ENCODE data around the gene NIM1K. TPM values are rescaled to one million over a fixed set of nuclear protein-coding genes. Genes with fewer than 3 reads are reported as not detected.

The NIM1K gene
- total and polyA plus RNA-seq, 2 donors (not counting 3 experiments of a cell fraction or from before 2014, with no cell fraction given) = 0.04 to 0.49 TPM

DNA sequence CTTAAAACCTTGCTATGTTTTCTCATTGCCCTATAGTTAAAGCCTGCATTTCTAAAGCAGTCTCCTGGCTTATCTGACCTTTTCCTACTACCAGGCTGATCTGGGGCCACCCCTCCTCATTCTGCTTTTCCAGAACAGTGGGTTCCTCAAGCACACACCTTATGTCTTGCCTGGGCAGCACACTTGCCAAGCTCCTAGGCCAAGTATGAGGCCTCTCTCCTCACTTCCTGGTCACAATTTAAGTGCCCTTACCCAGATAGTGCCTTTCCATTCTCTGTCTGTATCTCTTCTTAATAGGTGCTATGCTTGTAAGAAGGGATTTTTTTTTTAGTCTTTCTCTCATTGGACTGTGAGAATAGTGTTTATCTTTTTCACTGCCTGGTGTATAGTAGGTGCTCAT, 81.5 kb downstream of the NIM1K start:
- no peak overlapping the region for H3K4me2 ChIP-seq (ENCODE audit: insufficient read depth, low read length)
- no peak overlapping the region for H2AFZ ChIP-seq (ENCODE audit: low read depth, low read length)
- H3K27ac ChIP-seq (ENCODE audit: insufficient read depth, low read depth, low read length) = no peak overlapping the region
- no peak for FAIRE-seq
- DNase-seq (ENCODE audit: low read depth, low spot score) = no peak
- H3K79me2 ChIP-seq (ENCODE audit: control insufficient read depth, insufficient read depth, low read length) = no peaks in the 10 kb centered on the region
- H3K9me1 ChIP-seq (replicated peaks; ENCODE audit: control insufficient read depth, extremely low read depth, insufficient read depth, low read length) = no peaks in the 10 kb centered on the region
- H4K20me1 ChIP-seq (replicated peaks; ENCODE audit: control insufficient read depth, extremely low read depth, insufficient read depth, low read length) = no peaks in the 10 kb centered on the region
- intact Hi-C loops (cut with micrococcal nuclease) (no loop called here), dilution Hi-C loops (cut with MboI; ENCODE audit: extremely low pct_ligation_motif_present, low sequenced_read_pairs) (no loop called here)
- H3K9ac ChIP-seq (replicated peaks; ENCODE audit: extremely low read depth, insufficient read depth, low read length) = no peak overlapping the region
- no peaks in the 10 kb centered on the region for H3K36me3 ChIP-seq (ENCODE audit: control insufficient read depth in 2 of 2, extremely low read depth in 1 of 2, insufficient read depth in 2 of 2, low read length in 2 of 2)
- ChIA-PET POLR2A (no interaction called here), CTCF (no interaction called here)
- H3K4me3 ChIP-seq (replicated peaks in 1 of 3; ENCODE audit: insufficient read depth in 1 of 3, low read depth in 1 of 3, low read length in 3 of 3) = no peak overlapping the region
- peaks cover 3 to 8% of the 10 kb centered on the region in 2 experiments for H3K27me3 ChIP-seq (ENCODE audit: control insufficient read depth in 2 of 2, insufficient read depth in 2 of 2, low read length in 2 of 2)
- BruUV-seq (replicated peaks) = no TSS peak
- no peak for TF ChIP-seq GATA2 (IDR thresholded peaks at IDR 0.05; ENCODE audit: insufficient read depth, insufficient read length, low read depth, low read length)
- TF ChIP-seq, protein P1, sequence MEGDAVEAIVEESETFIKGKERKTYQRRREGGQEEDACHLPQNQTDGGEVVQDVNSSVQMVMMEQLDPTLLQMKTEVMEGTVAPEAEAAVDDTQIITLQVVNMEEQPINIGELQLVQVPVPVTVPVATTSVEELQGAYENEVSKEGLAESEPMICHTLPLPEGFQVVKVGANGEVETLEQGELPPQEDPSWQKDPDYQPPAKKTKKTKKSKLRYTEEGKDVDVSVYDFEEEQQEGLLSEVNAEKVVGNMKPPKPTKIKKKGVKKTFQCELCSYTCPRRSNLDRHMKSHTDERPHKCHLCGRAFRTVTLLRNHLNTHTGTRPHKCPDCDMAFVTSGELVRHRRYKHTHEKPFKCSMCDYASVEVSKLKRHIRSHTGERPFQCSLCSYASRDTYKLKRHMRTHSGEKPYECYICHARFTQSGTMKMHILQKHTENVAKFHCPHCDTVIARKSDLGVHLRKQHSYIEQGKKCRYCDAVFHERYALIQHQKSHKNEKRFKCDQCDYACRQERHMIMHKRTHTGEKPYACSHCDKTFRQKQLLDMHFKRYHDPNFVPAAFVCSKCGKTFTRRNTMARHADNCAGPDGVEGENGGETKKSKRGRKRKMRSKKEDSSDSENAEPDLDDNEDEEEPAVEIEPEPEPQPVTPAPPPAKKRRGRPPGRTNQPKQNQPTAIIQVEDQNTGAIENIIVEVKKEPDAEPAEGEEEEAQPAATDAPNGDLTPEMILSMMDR (IDR thresholded peaks at IDR 0.05; ENCODE audit: extremely low read depth in 1 of 2, insufficient read depth in 1 of 2, low read depth in 1 of 2, low read length in 2 of 2) = no peak
- TF ChIP-seq EZH2 (IDR thresholded peaks at IDR 0.05; ENCODE audit: borderline replicate concordance, low read depth, low read length, severe bottlenecking) = no peak
- TF ChIP-seq MYC (IDR thresholded peaks at IDR 0.05; ENCODE audit: low read depth, low read length) = no peak
- TF ChIP-seq POLR2A (IDR thresholded peaks at IDR 0.05; ENCODE audit: low read depth, low read length) = no peak
- no peaks in the 10 kb centered on the region for H3K9me3 ChIP-seq (replicated peaks; ENCODE audit: control insufficient read depth, insufficient read depth, low read length)
- no peaks in the 10 kb centered on the region for H3K4me1 ChIP-seq (ENCODE audit: control insufficient read depth, extremely low read depth, insufficient read depth, low read length)

DNA sequence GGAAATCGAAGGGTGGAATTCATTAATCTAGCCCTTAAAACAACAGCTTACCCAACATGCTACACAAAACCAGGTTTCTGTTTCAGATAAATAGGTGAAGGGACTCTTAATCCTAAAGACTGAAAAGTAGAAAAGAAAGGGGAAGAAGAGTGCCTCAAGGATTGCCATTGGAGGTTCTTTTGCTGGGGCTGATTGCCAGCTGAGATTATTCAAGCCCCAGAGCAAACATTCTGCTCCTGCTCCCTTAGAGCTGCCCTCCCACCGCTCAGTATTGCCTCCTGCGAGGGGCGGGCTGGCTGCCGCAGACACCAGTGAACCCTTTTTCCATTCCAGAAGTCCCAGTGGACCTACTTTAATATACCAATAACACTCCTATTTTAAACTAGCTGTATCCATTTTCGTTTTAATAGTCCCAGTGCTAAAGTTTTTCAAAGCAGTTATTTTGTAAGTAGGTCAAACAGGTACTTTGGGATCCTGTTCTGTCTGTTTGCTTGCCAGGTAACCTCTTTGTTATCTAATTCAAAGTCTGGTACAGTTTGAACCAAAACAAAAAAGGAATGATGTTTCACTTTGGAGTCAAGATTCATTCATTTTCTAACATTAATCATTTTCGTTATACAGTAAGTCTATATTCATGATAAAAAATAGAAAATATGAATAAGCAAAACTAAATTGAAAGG, 82.5 kb downstream of the NIM1K start:
- CTCF ChIA-PET = no interaction called here
- dilution Hi-C loops (cut with MboI; ENCODE audit: extremely low pct_ligation_motif_present, low sequenced_read_pairs) = no loop called here

More for the DNA sequence above, 82.5 kb downstream of the NIM1K start:
- FAIRE-seq (no peak), DNase-seq (ENCODE audit: low read depth, low spot score) (no peak)
- POLR2A ChIA-PET = no interaction called here
- Histone ChIP-seq H2AFZ (ENCODE audit: low read depth, low read length) (no peak overlapping the region), H3K9ac (replicated peaks; ENCODE audit: extremely low read depth, insufficient read depth, low read length) (no peak overlapping the region), H3K27me3 (ENCODE audit: control insufficient read depth in 2 of 2, insufficient read depth in 2 of 2, low read length in 2 of 2) (peaks cover 3 to 8% of the 10 kb centered on the region in 2 experiments), H4K20me1 (replicated peaks; ENCODE audit: control insufficient read depth, extremely low read depth, insufficient read depth, low read length) (no peaks in the 10 kb centered on the region), H3K79me2 (ENCODE audit: control insufficient read depth, insufficient read depth, low read length) (no peaks in the 10 kb centered on the region), H3K36me3 (ENCODE audit: control insufficient read depth in 2 of 2, extremely low read depth in 1 of 2, insufficient read depth in 2 of 2, low read length in 2 of 2) (no peaks in the 10 kb centered on the region), H3K9me1 (replicated peaks; ENCODE audit: control insufficient read depth, extremely low read depth, insufficient read depth, low read length) (no peaks in the 10 kb centered on the region), H3K27ac (ENCODE audit: insufficient read depth, low read depth, low read length) (no peak overlapping the region), H3K4me3 (replicated peaks in 1 of 3; ENCODE audit: insufficient read depth in 1 of 3, low read depth in 1 of 3, low read length in 3 of 3) (no peak overlapping the region), H3K4me2 (ENCODE audit: insufficient read depth, low read length) (no peak overlapping the region), H3K9me3 (replicated peaks; ENCODE audit: control insufficient read depth, insufficient read depth, low read length) (no peaks in the 10 kb centered on the region), H3K4me1 (ENCODE audit: control insufficient read depth, extremely low read depth, insufficient read depth, low read length) (no peaks in the 10 kb centered on the region)
- TF ChIP-seq POLR2AphosphoS5 (IDR thresholded peaks at IDR 0.05; ENCODE audit: insufficient read depth, low read depth, low read length) = no peak
- TF ChIP-seq GATA2 (IDR thresholded peaks at IDR 0.05; ENCODE audit: insufficient read depth, insufficient read length, low read depth, low read length) = no peak
- no peak for TF ChIP-seq JUN (IDR thresholded peaks at IDR 0.05; ENCODE audit: borderline replicate concordance, insufficient read depth, insufficient read length, low read depth)
- TF ChIP-seq EZH2 (IDR thresholded peaks at IDR 0.05; ENCODE audit: borderline replicate concordance, low read depth, low read length, severe bottlenecking) = no peak
- TF ChIP-seq, protein P2, sequence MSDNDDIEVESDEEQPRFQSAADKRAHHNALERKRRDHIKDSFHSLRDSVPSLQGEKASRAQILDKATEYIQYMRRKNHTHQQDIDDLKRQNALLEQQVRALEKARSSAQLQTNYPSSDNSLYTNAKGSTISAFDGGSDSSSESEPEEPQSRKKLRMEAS (IDR thresholded peaks at IDR 0.05; ENCODE audit: insufficient read depth, insufficient read length) = no peak
- no peak for TF ChIP-seq POLR2A (IDR thresholded peaks at IDR 0.05; ENCODE audit: low read depth, low read length)
- TF ChIP-seq FOS (IDR thresholded peaks at IDR 0.05; ENCODE audit: borderline replicate concordance, insufficient read depth, low read length) = no peak
- no peak for TF ChIP-seq MYC (IDR thresholded peaks at IDR 0.05; ENCODE audit: low read depth, low read length)
- TF ChIP-seq, protein P1 (IDR thresholded peaks at IDR 0.05; ENCODE audit: extremely low read depth in 1 of 2, insufficient read depth in 1 of 2, low read depth in 1 of 2, low read length in 2 of 2) = no peak
- intact Hi-C loops (cut with micrococcal nuclease) = no loop called here
- no TSS peak for BruUV-seq (replicated peaks)
